KMS-11 (cell line): Measurements from ENCODE around the gene MTG2.

ENCODE experiments used
- H2AFZ ChIP-seq: fragments of 200-600 bp; sonication (generic); 2 replicates; pipeline ENCODE4 v1.6.1; 2016; ENCODE audit warnings: antibody characterized with exemption, mixed run types, low read depth
- H3K27ac ChIP-seq: fragments of 200-600 bp; sonication (generic); 2 replicates; pipeline ENCODE4 v1.6.1; 2016; ENCODE audit warnings: mild to moderate bottlenecking, mixed run types
- H3K27me3 ChIP-seq: fragments of 200-600 bp; sonication (generic); 2 replicates; pipeline ENCODE4 v1.6.1; 2017; ENCODE audit warnings: mild to moderate bottlenecking, low read depth, mixed run types, moderate library complexity; ENCODE audit not compliant: insufficient read depth
- H3K36me3 ChIP-seq: fragments of 200-600 bp; sonication (generic); 2 replicates; pipeline ENCODE4 v1.6.1; 2017; ENCODE audit warnings: mild to moderate bottlenecking, mixed run types; ENCODE audit not compliant: insufficient read depth
- H3K4me1 ChIP-seq: fragments of 200-600 bp; sonication (generic); 2 replicates; pipeline ENCODE4 v1.6.1; 2016; ENCODE audit warnings: mild to moderate bottlenecking, low read depth, mixed run types; ENCODE audit not compliant: poor library complexity, severe bottlenecking
- H3K4me2 ChIP-seq: fragments of 200-600 bp; sonication (generic); 2 replicates; pipeline ENCODE4 v1.7.0; 2016; ENCODE audit warnings: mild to moderate bottlenecking, mixed run types
- H3K4me3 ChIP-seq: fragments of 200-600 bp; sonication (generic); IDR thresholded peaks from 2 replicates; pipeline ENCODE4 v1.6.1; 2017; ENCODE audit warnings: low read depth, low read length, mixed read lengths; ENCODE audit not compliant: insufficient read depth
- H3K79me2 ChIP-seq: fragments of 200-600 bp; sonication (generic); 2 replicates; pipeline ENCODE4 v1.6.1; 2016; ENCODE audit warnings: low read depth, mixed run types; ENCODE audit not compliant: insufficient read depth
- H3K9ac ChIP-seq: fragments of 200-600 bp; sonication (generic); 2 replicates; pipeline ENCODE4 v1.6.1; 2016; ENCODE audit warnings: mild to moderate bottlenecking, mixed run types
- H4K20me1 ChIP-seq: fragments of 200-600 bp; sonication (generic); 2 replicates; pipeline ENCODE4 v1.6.1; 2016; ENCODE audit warnings: mild to moderate bottlenecking, mixed run types; ENCODE audit not compliant: insufficient read depth
- CTCF ChIP-seq: fragments of 200-600 bp; sonication (generic); conservative IDR thresholded peaks from 2 replicates; pipeline ENCODE4 v1.6.1; 2017; ENCODE audit warnings: low read depth, mild to moderate bottlenecking, antibody characterized with exemption, low read length, moderate library complexity, mixed read lengths

MTG2 gene

DNA sequence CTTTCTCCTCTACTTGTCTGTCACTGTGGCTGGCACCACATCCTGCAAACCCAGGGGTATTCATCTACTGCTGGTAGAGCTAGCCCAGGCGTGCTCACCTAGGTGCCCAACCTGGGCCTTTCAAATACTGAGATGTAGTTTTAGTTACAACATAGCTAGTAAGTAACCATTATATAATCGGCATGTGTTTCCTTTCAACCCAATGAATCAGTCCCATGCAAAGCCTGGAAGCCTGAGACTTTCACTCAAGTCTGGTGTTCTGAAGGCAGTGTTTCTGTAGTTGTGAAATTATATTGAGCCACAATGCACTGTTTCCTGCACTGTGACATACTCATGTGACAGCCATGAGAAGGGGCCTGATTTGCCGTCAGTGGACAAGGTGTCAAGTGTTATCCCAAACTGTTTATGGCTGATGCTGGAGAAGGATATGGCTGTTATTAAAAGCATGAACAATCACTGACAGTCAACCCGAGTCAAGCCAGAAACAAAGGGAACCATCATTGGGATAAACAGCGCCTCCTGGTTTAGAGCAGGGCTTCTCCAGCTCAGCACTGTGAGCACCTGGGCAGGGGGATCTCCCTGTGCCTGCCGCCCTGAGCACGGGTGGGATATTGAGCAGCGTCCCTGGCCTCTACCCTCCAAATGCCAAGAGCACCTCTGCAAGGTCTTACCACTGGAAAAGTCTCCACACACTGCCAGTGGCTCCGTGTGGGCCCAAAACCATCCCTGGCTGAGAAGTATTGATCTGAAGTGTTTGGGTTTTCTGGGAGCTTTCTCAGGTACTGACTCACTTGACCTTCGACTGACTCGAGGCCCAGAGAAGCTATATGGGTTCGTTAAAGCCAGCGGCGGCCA lies 41.2 kb upstream of the MTG2 start:
- peak overlapping the region; percentile 64; the same call in 1 of the 2 replicates for H3K27ac ChIP-seq
- H3K9ac ChIP-seq: peak overlapping the region; percentile 87
- H3K4me3 ChIP-seq: no peak overlapping the region
- TF ChIP-seq CTCF: peak; percentile 53; the same call in 1 of the 2 replicates
- peaks cover 28% of the 10 kb centered on the region for H4K20me1 ChIP-seq
- peaks cover 62% of the 10 kb centered on the region for H3K79me2 ChIP-seq
- peaks cover 16% of the 10 kb centered on the region; the same call in 1 of the 2 replicates for H3K36me3 ChIP-seq
- H2AFZ ChIP-seq: no peak overlapping the region
- H3K27me3 ChIP-seq: no peaks in the 10 kb centered on the region
- peaks cover 24% of the 10 kb centered on the region for H3K4me1 ChIP-seq
- peak overlapping the region; percentile 100 for H3K4me2 ChIP-seq

GRCh38 chr20:62142252-62143080 lies 40.4 kb upstream of the MTG2 start:
- no peak for TF ChIP-seq CTCF
- no peak overlapping the region for H3K4me3 ChIP-seq
- H3K79me2 ChIP-seq: peaks cover 71% of the 10 kb centered on the region
- peak overlapping the region; percentile 100 for H3K4me2 ChIP-seq
- peak overlapping the region; percentile 64 for H3K27ac ChIP-seq
- peaks cover 16% of the 10 kb centered on the region; the same call in 1 of the 2 replicates for H3K36me3 ChIP-seq
- peak overlapping the region; percentile 87 for H3K9ac ChIP-seq
- H2AFZ ChIP-seq: 0 out of 2 replicates have a peak overlapping the region, but pooled peaks have one; percentile 18
- peaks cover 24% of the 10 kb centered on the region for H3K4me1 ChIP-seq
- H3K27me3 ChIP-seq: no peaks in the 10 kb centered on the region
- peaks cover 28% of the 10 kb centered on the region for H4K20me1 ChIP-seq

DNA sequence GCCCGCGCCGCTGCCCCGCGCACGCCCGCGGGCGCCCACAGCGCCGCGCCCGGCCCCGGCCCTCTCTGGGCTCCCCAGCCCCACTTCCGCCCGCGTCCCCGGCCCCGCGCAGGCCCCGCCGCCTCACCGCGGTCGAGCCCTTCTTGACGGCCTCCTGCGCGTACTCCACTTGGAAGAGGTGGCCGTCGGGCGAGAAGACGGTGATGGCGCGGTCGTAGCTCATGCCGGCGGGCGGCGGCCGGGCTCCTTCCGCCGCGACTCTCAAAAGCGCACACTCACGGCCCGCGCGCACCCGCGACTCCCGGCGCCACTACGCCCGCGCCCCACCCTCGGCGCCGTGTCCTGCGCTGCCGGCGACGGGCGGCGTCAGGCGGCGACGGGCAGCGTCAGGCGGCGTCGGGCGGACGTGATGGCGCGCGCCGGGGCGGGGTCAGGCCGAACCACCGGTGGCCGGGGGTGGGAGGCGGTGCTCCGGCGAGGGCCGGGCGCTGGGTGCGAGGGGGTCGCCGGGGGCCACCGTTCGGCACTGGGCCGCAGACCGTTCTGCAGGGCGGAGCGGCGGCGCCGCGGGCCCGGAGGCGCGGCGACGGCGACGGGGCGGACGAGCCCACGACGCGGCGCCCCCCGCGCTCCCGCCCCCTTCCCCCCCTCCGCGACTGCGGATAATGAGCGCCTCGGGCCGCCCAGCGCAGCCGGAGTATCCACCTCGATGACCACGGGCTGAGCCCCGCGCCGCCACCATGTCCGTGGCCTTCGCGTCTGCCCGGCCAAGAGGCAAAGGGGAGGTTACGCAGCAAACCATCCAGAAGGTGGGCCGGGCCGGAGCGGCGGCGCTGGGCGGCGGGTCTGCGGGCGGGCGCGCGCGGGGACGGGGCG lies 39.5 kb upstream of the MTG2 start, which contains the start of the genes PSMA7 and SS18L1:
PSMA7 (minus strand) TSS at position 314 of the 876 bp plus-strand sequence; CDS start at position 223, 91 bp downstream.
SS18L1 (plus strand) TSS at position 689 of the 876 bp plus-strand sequence; CDS start at position 741, 52 bp downstream.
- no peak for TF ChIP-seq CTCF
- Histone ChIP-seq H3K9ac (peak within 1 kb of the TSS; percentile 87), H2AFZ (0 out of 2 replicates have a peak within 1 kb of the TSS, but pooled peaks have one; percentile 18), H3K27me3 (no peaks in the 10 kb centered on the region), H3K4me1 (peaks cover 24% of the 10 kb centered on the region), H3K36me3 (peaks cover 16% of the 10 kb centered on the region; the same call in 1 of the 2 replicates), H3K27ac (peak within 1 kb of the TSS; percentile 64), H3K79me2 (peaks cover 78% of the 10 kb centered on the region), H3K4me3 (no peak within 1 kb of the TSS), H4K20me1 (peaks cover 28% of the 10 kb centered on the region), H3K4me2 (peak within 1 kb of the TSS; percentile 100)
